GM12864 (cell line): ENCODE results near the gene CDC37.
"Not testable (repeated sequence)": the region's sequence is repeated elsewhere in the genome, so short reads cannot be mapped to it uniquely, and the experiment has no call there.

Experiments
- DNase-seq: peaks from one replicate; pipeline ENCODE4 v3.0.0-alpha.2; 2011; ENCODE audit warnings: low read depth
- H3K4me3 ChIP-seq: 2 replicates; pipeline ENCODE4 v1.5.1; 2011; ENCODE audit warnings: mild to moderate bottlenecking, low read depth, low read length, control low read depth
- CTCF ChIP-seq: IDR thresholded peaks from 2 replicates; pipeline ENCODE4 v1.5.1; 2011; ENCODE audit warnings: low read depth, mild to moderate bottlenecking, moderate library complexity, low read length, control low read depth, inconsistent platforms; ENCODE audit errors: missing control alignments

Gene CDC37

DNA sequence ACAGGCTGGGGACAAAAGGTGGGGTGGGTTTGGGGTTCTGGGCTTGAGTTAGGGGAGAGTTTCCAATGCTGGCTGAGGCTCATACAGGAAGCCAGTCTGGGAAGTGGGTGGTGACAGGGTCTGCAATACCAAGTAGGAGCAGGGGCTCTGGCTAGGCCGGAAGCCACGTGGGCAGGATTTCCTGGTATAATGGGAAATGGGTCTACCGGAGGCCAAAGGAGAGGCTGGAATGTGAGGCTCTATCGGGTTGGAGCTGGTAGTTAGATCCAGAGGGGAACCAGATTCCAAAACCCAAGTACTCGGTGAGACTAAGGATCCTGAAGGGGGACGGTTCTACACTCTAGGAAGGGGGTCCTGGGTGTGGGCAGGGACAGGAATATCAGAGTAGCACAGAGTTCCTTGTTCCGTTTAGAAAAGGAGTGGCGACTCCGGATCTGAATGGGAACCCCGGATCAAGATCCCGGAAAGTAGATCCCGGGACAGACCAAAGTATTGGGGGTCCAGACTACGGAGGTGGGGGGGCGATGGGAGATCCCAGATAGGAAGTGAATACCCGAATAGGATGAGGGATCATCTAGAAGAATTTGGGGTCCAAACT, 802 bp downstream of the CDC37 start:
- no peak for TF ChIP-seq CTCF
- H3K4me3 ChIP-seq = peak overlapping the region; percentile 83
- no peak for DNase-seq

DNA sequence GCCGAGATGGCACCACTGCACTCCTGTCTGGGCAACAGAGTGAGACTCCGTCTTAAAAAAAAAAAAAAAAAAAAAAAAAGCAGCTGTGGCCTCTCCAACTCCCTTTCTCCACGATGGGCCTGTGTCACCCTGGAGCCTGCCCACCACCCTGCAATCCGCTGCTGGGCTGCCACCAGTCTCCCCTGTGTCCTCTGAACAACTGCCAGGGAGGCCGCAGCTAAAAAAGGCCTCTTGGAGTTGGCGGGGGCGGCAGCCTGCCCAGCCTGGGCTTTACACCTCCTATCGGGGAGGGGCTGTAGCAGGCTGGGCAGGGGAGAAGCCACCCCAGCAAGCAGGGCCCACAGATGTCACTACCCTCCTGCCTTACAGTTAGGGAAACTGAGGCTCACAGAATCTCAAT, 3.5 kb downstream of the CDC37 start:
- no peak for TF ChIP-seq CTCF
- DNase-seq = no peak
- no peak overlapping the region for H3K4me3 ChIP-seq

DNA sequence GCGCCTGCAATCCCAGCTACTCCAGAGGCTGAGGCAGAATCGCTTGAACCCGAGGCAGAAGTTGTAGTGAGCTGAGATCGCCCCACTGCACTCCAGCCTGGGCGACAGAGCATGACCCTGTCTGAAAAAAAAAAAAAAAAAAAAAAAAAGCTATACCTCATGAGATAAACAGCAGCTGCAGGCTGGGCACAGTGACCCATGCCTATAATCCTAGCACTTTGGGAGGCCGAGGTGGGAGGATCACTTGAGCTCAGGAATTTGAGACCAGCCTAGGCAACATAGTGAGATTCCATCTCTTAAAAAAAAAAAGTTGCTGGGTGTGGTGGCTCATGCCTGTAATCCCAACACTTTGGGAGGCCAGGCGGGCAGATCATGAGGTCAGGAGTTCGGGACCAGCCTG, 4.0 kb downstream of the CDC37 start:
- DNase-seq = not testable (repeated sequence)

DNA sequence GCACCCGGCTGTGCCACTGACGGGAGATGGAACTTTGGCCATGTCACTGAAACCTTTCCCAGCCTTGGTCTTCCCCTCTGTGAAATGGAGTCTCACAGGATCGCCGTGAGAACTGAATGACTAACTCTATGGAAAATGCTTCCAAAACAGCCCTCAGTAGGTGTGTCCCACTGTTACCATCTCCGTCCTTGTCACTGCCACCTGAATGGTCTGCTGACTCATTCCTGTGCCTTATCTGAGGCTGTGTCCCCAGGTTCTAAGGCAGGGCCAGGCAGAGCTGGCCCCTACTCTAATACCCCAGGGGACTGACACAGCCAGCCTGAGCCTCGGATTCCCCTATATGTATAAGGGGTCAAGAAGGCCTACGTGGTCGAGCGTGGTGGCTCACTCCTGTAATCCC, 4.5 kb downstream of the CDC37 start:
- no peak for DNase-seq
- no peak for TF ChIP-seq CTCF
- H3K4me3 ChIP-seq = no peak overlapping the region

More for the DNA sequence above, 4.0 kb downstream of the CDC37 start:
- H3K4me3 ChIP-seq = not testable (repeated sequence)

DNA sequence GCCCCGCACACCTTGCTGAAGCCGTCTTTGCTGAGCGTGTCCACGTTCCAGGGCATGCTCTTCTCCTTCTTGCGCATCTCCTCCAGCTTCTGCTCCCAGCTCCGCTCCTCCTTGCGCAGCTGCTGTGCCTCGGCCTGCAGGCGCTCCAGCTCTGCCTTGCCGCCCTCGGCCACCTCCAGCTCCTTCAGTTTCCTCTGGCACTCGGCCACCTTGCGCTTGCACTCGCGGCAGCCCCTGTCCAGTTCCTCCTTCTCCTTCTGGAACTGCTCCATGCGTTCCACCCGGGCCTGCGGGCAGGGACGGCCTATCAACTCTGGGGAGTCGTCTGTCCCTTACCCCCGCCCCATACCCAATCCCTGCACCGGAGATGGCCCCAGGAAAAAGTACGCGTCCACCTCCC, 7.4 kb downstream of the CDC37 start:
- no peak overlapping the region for H3K4me3 ChIP-seq
- TF ChIP-seq CTCF = no peak
- no peak for DNase-seq

GRCh38 chr19:10395436-10395835, 7.9 kb downstream of the CDC37 start:
- DNase-seq = no peak
- H3K4me3 ChIP-seq = no peak overlapping the region
- no peak for TF ChIP-seq CTCF

DNA sequence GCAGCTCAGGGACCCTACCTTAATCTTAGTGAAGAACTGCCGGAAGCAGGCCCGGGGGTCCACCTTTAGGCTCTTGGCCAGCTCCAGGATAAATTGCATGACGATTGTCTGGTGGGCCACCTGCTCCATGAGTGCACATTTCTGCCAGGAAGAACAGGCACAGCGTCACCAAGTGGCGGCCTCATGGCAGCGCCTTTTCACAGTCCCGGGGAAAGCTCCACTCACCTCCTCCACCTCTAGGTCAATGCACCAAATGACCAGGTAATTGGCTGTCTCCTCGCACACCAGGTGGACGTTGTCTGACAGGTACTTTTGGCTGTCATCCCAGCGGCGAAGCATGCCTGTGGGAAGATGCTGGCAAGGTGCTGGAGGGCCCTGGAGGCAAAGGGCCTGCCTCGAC, 8.3 kb downstream of the CDC37 start:
- TF ChIP-seq CTCF = no peak
- DNase-seq = no peak
- no peak overlapping the region for H3K4me3 ChIP-seq
